Type B pancreatic cell (in vitro differentiated cells): ENCODE results near the gene NFIX. TPM values are rescaled to one million over a fixed set of nuclear protein-coding genes. Genes with fewer than 3 reads are reported as not detected.

ENCODE experiments used
- DNase-seq: peaks from one replicate; pipeline ENCODE4 v3.0.0; 2021; ENCODE audit warnings: mixed read lengths; ENCODE audit not compliant: unreplicated experiment; ENCODE audit errors: extremely low spot score
- H3K27ac Mint-ChIP-seq: 2 replicates; pipeline ENCODE4 v1.8.0; 2021; ENCODE audit warnings: mild to moderate bottlenecking, mixed read lengths
- H3K27me3 Mint-ChIP-seq: 2 replicates; pipeline ENCODE4 v1.8.0; 2021; ENCODE audit warnings: mixed read lengths
- H3K36me3 Mint-ChIP-seq: 2 replicates; pipeline ENCODE4 v1.8.0; 2021; ENCODE audit warnings: mixed read lengths
- H3K4me1 Mint-ChIP-seq: one replicate; pipeline ENCODE4 v1.8.0; 2021; ENCODE audit warnings: mixed read lengths; ENCODE audit not compliant: unreplicated experiment
- H3K4me3 Mint-ChIP-seq: 2 replicates; pipeline ENCODE4 v1.8.0; 2021; ENCODE audit warnings: mild to moderate bottlenecking, mixed read lengths
- H3K9me3 Mint-ChIP-seq: 2 replicates; pipeline ENCODE4 v1.8.0; 2021; ENCODE audit warnings: mixed read lengths
- total RNA-seq: library from RNA; stranded (reverse); gene quantifications from 2 replicates; pipeline ENCODE4 v1.2.1, GENCODE V29; 2021; ENCODE audit warnings: low replicate concordance
- TF ChIP-seq, protein P1 (sequence below): fragments of 200-600 bp; sonication (generic); conservative IDR thresholded peaks from 2 replicates; pipeline ENCODE4 v1.5.0; 2021; ENCODE audit warnings: antibody characterized with exemption, mild to moderate bottlenecking

The NFIX gene
- total RNA-seq, 1 donor from 2014 or later = 12.4 TPM

DNA sequence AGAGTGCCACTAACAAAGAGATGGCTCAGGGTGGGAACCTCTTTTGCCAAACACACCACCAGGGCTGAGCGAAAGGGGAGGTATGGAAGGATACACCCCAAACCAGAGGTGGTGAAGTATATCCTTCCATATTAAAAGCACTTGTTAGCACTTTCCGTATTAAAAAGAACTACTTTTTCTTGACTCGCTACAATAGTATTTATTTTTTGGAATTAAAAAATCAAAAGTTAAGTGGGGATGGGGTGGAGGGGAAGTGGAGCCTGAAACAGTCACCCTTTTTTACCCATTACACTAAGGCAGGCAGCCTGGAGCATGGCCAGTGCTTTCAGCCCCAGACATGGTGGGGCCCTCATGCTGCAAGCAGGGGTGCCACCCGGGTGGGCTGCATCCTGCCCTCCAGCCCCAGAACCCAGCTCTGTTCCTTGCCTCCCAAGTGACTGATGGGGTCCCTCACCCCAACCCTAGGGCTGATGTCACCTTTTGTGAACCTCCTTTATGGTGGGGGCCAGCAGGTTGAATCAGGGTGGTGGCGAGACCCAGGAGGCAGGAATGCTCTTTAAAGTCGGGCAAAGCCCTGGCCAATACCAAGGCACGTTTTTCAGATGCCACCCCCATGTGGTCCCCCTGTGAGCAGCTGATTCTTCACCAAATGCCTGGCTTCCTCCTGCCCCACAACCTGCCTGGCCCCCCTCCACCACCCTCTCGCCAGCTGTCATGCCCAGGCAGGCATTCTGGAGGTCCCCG is 76.3 kb downstream of the NFIX start:
- Mint-ChIP-seq H3K4me3 (no peak overlapping the region), H3K27ac (no peak overlapping the region), H3K27me3 (peaks cover 84% of the 10 kb centered on the region), H3K36me3 (no peaks in the 10 kb centered on the region), H3K9me3 (no peaks in the 10 kb centered on the region), H3K4me1 (peaks cover 7% of the 10 kb centered on the region)
- TF ChIP-seq, protein P1, sequence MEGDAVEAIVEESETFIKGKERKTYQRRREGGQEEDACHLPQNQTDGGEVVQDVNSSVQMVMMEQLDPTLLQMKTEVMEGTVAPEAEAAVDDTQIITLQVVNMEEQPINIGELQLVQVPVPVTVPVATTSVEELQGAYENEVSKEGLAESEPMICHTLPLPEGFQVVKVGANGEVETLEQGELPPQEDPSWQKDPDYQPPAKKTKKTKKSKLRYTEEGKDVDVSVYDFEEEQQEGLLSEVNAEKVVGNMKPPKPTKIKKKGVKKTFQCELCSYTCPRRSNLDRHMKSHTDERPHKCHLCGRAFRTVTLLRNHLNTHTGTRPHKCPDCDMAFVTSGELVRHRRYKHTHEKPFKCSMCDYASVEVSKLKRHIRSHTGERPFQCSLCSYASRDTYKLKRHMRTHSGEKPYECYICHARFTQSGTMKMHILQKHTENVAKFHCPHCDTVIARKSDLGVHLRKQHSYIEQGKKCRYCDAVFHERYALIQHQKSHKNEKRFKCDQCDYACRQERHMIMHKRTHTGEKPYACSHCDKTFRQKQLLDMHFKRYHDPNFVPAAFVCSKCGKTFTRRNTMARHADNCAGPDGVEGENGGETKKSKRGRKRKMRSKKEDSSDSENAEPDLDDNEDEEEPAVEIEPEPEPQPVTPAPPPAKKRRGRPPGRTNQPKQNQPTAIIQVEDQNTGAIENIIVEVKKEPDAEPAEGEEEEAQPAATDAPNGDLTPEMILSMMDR = no peak
- DNase-seq = no peak

DNA sequence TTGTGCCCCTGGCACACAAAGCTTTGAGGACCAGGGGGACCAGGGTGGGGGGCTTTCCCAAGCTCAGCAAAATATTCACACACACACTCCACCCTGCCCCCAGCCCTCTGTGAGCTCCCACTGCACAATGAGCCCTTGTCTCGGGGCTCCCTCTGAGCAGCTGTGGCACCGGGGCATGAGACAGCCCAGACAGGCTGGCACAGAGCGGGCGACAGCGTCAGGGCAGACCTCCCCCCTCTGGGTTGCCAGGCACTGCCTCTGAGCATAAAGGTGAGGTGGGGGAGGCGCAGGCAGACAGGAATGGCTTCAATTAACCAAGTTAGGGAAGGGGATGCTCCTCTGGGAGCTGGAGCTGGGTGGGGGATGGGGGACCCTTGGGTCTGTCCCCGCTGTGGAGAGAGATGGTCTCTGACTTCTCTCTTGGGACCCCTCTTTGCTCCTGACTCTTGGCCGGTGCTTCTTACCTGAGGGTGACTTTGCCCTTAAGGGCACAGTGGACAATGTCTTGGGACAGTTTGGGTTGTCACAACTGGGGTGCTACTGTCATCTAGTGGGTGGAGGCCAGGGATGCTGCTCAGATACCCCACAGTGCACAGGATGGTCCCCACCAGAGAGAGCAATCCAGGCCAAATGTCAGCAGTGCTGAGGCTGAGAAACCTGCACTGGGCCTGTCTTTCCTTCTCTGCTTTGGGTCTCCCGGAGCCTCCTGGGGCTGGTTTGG is 77.1 kb downstream of the NFIX start:
- TF ChIP-seq, protein P1 = no peak
- no peak for DNase-seq
- Mint-ChIP-seq H3K9me3 (no peaks in the 10 kb centered on the region), H3K4me1 (peaks cover 3% of the 10 kb centered on the region), H3K36me3 (no peaks in the 10 kb centered on the region), H3K27me3 (peaks cover 80% of the 10 kb centered on the region), H3K27ac (no peak overlapping the region), H3K4me3 (no peak overlapping the region)

DNA sequence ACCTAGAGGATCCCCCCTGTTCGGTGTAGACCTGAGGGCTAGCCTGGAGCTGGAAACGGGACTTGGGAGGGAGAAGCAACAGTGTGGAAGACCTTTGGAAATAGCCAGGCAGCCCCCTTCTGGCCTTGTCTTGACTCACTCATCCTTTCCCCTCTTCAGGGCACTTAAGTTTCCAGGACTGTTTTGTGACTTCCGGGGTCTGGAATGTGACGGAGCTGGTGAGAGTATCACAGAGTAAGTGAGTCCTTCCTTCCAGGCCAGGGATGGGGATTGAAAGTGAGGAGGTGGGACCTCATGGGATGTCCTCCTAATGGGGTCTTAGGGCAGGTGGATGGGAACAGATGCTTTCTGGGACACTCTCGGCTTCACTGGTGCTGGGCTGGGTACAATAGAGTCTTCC is 78.0 kb downstream of the NFIX start:
- no peak overlapping the region for H3K27ac Mint-ChIP-seq
- peaks cover 78% of the 10 kb centered on the region for H3K27me3 Mint-ChIP-seq
- DNase-seq = no peak
- H3K4me3 Mint-ChIP-seq = no peak overlapping the region
- no peaks in the 10 kb centered on the region for H3K9me3 Mint-ChIP-seq
- TF ChIP-seq, protein P1 = no peak
- H3K4me1 Mint-ChIP-seq = no peaks in the 10 kb centered on the region
- no peaks in the 10 kb centered on the region for H3K36me3 Mint-ChIP-seq

DNA sequence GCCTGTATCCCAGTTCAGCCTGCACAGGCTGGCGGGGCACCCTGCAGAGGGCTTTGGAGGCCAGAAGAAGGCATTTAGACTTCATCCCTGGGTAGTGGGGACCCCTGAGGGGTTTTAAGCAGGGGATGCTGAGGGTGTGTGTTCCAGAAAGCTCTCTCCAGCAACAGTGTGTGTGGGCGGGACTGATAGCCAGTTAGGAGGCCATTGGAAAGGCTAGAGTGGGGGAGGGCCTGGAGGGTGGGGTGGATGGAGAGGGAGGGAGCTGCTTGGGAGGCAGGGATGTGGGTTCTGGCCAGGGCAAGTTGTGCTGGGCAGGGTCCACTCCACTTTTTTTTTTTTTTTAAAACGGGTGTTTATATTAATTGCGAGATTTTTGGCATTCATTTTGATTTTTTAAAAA is 79.1 kb downstream of the NFIX start:
- no peak for DNase-seq

DNA sequence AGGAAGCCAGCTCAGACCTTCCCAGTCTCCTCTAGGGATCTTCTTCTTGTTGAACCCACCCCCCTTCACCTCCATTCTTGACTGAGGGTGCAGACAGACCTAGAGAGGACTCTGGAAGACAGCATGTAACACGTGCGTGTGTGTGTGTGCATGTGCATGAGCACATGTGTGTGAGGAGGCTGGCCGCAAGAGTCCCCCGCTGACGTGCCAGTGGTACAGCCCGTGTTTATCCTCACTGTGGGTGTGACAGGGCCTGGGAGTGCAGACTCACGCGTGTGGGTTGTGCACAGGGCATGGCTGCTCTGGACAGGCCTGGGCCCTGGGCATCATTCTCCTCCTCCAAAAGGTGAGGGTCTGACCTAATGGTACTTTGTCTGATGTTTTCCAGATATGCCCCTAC is 81.0 kb downstream of the NFIX start:
- Mint-ChIP-seq H3K27ac (no peak overlapping the region), H3K4me3 (no peak overlapping the region), H3K36me3 (no peaks in the 10 kb centered on the region), H3K27me3 (peaks cover 55% of the 10 kb centered on the region), H3K4me1 (peaks cover 12% of the 10 kb centered on the region), H3K9me3 (no peaks in the 10 kb centered on the region)
- DNase-seq = no peak
- TF ChIP-seq, protein P1 = no peak

More for the DNA sequence above, 79.1 kb downstream of the NFIX start:
- peaks cover 7% of the 10 kb centered on the region for H3K4me1 Mint-ChIP-seq
- TF ChIP-seq, protein P1 = no peak
- peaks cover 73% of the 10 kb centered on the region for H3K27me3 Mint-ChIP-seq
- no peaks in the 10 kb centered on the region for H3K9me3 Mint-ChIP-seq
- no peak overlapping the region for H3K4me3 Mint-ChIP-seq
- H3K27ac Mint-ChIP-seq = no peak overlapping the region
- H3K36me3 Mint-ChIP-seq = no peaks in the 10 kb centered on the region
